ENCODE results near the gene RPLP2. TPM values are rescaled to one million over a fixed set of nuclear protein-coding genes. Genes with fewer than 3 reads are reported as not detected.
A peak's percentile ranks its signal among the peaks of the same experiment; 100 is the strongest.

RPLP2 gene
- total RNA-seq, 1 donor, result 220 TPM

DNA sequence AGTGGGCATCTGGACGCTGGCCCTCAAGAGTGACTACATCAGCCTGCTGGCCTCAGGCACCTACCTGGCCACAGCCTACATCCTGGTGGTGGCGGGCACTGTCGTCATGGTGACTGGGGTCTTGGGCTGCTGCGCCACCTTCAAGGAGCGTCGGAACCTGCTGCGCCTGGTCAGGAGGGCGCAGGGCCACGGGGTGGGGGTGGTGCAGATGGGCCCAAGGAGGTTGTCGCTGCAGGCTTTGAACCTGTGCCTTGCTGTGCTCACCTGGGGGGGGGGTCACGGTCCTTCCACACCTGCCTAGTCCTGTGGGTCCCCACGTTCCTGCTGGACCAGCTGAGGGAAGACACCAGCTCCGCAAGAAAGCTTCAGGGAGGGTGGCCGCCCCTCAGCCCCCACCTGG, 26.5 kb downstream of the RPLP2 start:
- no peak for DNase-seq (ENCODE audit: low read depth)
- TF ChIP-seq, protein P1, sequence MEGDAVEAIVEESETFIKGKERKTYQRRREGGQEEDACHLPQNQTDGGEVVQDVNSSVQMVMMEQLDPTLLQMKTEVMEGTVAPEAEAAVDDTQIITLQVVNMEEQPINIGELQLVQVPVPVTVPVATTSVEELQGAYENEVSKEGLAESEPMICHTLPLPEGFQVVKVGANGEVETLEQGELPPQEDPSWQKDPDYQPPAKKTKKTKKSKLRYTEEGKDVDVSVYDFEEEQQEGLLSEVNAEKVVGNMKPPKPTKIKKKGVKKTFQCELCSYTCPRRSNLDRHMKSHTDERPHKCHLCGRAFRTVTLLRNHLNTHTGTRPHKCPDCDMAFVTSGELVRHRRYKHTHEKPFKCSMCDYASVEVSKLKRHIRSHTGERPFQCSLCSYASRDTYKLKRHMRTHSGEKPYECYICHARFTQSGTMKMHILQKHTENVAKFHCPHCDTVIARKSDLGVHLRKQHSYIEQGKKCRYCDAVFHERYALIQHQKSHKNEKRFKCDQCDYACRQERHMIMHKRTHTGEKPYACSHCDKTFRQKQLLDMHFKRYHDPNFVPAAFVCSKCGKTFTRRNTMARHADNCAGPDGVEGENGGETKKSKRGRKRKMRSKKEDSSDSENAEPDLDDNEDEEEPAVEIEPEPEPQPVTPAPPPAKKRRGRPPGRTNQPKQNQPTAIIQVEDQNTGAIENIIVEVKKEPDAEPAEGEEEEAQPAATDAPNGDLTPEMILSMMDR (IDR thresholded peaks at IDR 0.05; ENCODE audit: insufficient read depth, low read depth, low read length), result no peak
- no peak overlapping the region for H3K4me3 ChIP-seq (ENCODE audit: low read depth, low read length)

DNA sequence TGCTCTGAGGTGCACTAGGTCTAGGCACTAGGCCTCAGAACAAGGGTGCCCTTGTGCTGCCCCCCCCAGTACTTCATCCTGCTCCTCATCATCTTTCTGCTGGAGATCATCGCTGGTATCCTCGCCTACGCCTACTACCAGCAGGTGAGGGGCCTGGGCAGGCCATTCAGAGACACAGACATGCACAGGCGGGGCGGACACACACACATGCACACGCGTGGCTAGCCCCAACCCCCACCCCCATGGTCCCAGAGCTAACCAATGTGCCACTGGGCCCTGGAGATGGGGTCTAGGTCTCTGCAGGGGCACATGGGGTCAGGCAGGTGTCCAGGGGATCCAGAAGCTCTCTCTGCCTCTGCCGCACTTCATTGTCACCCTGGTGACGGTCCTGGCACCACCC, 26.9 kb downstream of the RPLP2 start:
- DNase-seq (ENCODE audit: low read depth), result no peak
- no peak overlapping the region for H3K4me3 ChIP-seq (ENCODE audit: low read depth, low read length)
- TF ChIP-seq, protein P1 (IDR thresholded peaks at IDR 0.05; ENCODE audit: insufficient read depth, low read depth, low read length), result no peak

DNA sequence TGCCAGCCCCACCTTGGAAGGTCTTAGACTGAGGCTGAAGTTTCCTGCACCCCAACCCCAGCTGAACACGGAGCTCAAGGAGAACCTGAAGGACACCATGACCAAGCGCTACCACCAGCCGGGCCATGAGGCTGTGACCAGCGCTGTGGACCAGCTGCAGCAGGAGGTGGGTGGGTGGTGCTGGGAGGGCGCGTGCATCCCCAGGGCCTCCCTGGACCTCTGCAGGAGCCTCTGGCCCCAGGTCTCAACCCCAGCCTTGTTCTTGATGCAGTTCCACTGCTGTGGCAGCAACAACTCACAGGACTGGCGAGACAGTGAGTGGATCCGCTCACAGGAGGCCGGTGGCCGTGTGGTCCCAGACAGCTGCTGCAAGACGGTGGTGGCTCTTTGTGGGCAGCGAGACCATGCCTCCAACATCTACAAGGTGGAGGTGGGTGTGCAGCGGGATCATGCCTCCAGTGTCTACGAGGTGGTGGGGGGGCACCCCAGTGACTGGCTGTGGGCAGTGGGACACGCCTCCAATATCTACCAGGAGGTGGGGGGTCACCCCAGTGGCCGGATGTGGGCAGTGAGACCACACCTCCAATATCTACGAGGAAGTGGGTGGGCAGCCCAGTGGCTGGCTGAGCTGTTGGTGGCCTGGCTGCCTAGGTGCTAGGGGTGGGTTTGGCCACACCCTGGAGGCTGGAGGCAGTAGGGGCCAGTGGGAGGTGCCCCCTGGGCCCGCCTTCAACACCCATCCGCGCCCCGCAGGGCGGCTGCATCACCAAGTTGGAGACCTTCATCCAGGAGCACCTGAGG, 27.6 kb downstream of the RPLP2 start:
- DNase-seq (ENCODE audit: low read depth), result no peak
- H3K4me3 ChIP-seq (ENCODE audit: low read depth, low read length), result no peak overlapping the region
- TF ChIP-seq, protein P1 (IDR thresholded peaks at IDR 0.05; ENCODE audit: insufficient read depth, low read depth, low read length), result no peak

DNA sequence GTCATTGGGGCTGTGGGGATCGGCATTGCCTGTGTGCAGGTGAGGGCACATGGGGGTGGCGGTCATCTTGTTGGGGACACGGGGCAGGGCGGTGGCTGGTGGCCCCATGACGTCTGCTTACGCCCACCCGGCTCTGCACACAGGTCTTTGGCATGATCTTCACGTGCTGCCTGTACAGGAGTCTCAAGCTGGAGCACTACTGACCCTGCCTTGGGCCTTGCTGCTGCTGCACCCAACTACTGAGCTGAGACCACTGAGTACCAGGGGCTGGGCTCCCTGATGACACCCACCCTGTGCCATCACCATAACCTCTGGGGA, 28.2 kb downstream of the RPLP2 start:
- H3K4me3 ChIP-seq (ENCODE audit: low read depth, low read length), result no peak overlapping the region
- TF ChIP-seq, protein P1 (IDR thresholded peaks at IDR 0.05; ENCODE audit: insufficient read depth, low read depth, low read length), result no peak
- no peak for DNase-seq (ENCODE audit: low read depth)

DNA sequence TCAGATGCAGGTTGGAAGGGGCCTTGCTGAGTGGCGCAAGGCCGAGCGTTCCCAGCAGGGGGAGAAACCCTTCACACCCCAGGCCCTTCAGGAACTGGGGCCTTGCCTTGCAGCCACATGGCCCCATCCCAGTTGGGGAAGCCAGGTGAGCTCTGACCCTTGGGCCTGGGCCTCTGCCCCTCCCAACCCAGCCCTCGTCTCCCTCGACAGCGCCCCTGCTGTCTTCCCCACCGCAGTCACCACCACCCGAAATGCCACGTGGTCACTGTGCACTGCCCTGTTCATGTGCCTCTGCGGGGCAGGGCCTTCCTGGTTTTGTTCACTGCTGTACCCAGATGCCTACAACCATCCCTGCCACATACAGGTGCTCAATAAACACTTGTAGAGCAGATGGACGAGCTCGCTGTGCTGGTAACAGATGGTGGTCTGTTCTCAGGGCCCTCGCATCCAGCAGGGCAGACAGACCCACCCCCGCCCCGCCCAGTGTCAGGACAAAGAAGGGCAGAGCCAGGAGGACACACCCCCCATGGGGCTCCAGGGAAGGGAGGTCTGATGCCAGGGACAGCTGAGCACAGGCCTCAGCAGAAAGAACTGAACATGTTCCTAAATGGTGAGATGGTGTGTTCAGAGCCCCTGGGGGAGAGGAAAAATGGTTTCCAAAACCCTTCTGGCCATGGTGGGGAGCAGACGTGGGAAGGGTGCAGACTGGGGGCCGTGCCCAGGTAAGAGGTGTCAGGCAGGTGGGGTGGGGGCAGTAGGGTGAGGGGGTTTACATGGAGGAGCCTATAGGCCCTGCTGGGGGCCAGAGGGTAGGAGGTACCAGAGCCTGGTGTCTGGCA, 28.9 kb downstream of the RPLP2 start:
- TF ChIP-seq, protein P1 (IDR thresholded peaks at IDR 0.05; ENCODE audit: insufficient read depth, low read depth, low read length), result peak; percentile 28
- no peak overlapping the region for H3K4me3 ChIP-seq (ENCODE audit: low read depth, low read length)
- no peak for DNase-seq (ENCODE audit: low read depth)

DNA sequence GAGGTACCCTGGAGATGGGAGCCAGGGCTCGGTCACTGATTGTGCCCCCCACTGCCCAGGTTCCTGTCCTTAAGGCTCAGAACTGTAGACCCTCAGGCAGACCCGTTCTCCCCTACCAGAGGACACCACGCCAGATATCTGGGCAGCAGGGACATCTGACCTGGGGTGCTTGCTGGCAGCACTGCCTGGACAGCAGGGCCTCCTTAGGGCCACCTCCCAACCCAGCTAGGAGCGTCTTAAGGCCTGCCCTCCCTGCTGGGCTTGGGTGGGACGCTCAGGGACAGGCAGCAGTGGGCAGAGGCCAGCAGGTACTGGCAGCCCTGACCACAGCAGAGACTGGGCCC, 29.5 kb downstream of the RPLP2 start:
- DNase-seq (ENCODE audit: low read depth), result no peak
- TF ChIP-seq, protein P1 (IDR thresholded peaks at IDR 0.05; ENCODE audit: insufficient read depth, low read depth, low read length), result no peak
- H3K4me3 ChIP-seq (ENCODE audit: low read depth, low read length), result no peak overlapping the region

All from fibroblast of villous mesenchyme (primary cell).